Right atrium auricular region (tissue), 2 donors: Measurements from ENCODE around the gene C5orf58. TPM values are rescaled to one million over a fixed set of nuclear protein-coding genes. Genes with fewer than 3 reads are reported as not detected.

Source experiments
- DNase-seq: peaks from one replicate; pipeline ENCODE4 v3.0.0-alpha.2; 2019; ENCODE audit warnings: low spot score
- H3K27ac ChIP-seq, 2 donors: fragments of 200-600 bp; sonication (generic); 1 replicate in 1 of 2; 2 replicates in 1 of 2; pipeline ENCODE4 v1.5.1; 2016 to 2019
- H3K27me3 ChIP-seq, 2 donors: fragments of 200-600 bp; sonication (generic); one replicate each; pipeline versions ENCODE4 v1.5.1 to v1.6.0; 2017 to 2019
- H3K36me3 ChIP-seq: fragments of 200-600 bp; sonication (generic); one replicate; pipeline ENCODE4 v1.5.1; 2016
- H3K4me1 ChIP-seq, 2 donors: fragments of 200-600 bp; sonication (generic); one replicate each; pipeline versions ENCODE4 v1.5.1 to v1.6.0; 2017 to 2019
- H3K4me3 ChIP-seq, 2 donors: fragments of 200-600 bp; sonication (generic); 1 replicate in 1 of 2; 2 replicates in 1 of 2; pipeline ENCODE4 v1.5.1; 2017 to 2019; ENCODE audit warnings: mild to moderate bottlenecking in 1 of 2, moderate library complexity in 1 of 2
- H3K9me3 ChIP-seq, 2 donors: fragments of 200-600 bp; sonication (generic); one replicate each; pipeline ENCODE4 v1.5.1; 2019
- total RNA-seq, 2 donors: library from RNA; depleted of rRNA; stranded (reverse); fragments of >200 nt; gene quantifications; one replicate each; pipeline ENCODE4 v1.1.0, GENCODE V29; 2016
- TF ChIP-seq, protein P1 (sequence below), 2 donors: fragments of 200-600 bp; sonication (generic); IDR thresholded peaks; one replicate each; pipeline ENCODE4 v1.5.1; 2019; ENCODE audit warnings: antibody characterized with exemption in 2 of 2

Gene C5orf58
- total RNA-seq: not detected

GRCh38 chr5:170232786-170233185 is at the start of gene C5orf58:
TSS of gene C5orf58 (plus strand) at chr5:170232985. CDS start at chr5:170234977, 1,992 bp downstream.
- DNase-seq: no peak
- no peaks in the 10 kb centered on the region for H3K36me3 ChIP-seq
- no peak within 1 kb of the TSS for H3K4me3 ChIP-seq
- no peaks in the 10 kb centered on the region for H3K9me3 ChIP-seq
- TF ChIP-seq, protein P1, sequence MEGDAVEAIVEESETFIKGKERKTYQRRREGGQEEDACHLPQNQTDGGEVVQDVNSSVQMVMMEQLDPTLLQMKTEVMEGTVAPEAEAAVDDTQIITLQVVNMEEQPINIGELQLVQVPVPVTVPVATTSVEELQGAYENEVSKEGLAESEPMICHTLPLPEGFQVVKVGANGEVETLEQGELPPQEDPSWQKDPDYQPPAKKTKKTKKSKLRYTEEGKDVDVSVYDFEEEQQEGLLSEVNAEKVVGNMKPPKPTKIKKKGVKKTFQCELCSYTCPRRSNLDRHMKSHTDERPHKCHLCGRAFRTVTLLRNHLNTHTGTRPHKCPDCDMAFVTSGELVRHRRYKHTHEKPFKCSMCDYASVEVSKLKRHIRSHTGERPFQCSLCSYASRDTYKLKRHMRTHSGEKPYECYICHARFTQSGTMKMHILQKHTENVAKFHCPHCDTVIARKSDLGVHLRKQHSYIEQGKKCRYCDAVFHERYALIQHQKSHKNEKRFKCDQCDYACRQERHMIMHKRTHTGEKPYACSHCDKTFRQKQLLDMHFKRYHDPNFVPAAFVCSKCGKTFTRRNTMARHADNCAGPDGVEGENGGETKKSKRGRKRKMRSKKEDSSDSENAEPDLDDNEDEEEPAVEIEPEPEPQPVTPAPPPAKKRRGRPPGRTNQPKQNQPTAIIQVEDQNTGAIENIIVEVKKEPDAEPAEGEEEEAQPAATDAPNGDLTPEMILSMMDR (IDR thresholded peaks at IDR 0.05): no peak
- no peaks in the 10 kb centered on the region for H3K27me3 ChIP-seq
- no peak within 1 kb of the TSS for H3K27ac ChIP-seq
- H3K4me1 ChIP-seq: no peaks in the 10 kb centered on the region

DNA sequence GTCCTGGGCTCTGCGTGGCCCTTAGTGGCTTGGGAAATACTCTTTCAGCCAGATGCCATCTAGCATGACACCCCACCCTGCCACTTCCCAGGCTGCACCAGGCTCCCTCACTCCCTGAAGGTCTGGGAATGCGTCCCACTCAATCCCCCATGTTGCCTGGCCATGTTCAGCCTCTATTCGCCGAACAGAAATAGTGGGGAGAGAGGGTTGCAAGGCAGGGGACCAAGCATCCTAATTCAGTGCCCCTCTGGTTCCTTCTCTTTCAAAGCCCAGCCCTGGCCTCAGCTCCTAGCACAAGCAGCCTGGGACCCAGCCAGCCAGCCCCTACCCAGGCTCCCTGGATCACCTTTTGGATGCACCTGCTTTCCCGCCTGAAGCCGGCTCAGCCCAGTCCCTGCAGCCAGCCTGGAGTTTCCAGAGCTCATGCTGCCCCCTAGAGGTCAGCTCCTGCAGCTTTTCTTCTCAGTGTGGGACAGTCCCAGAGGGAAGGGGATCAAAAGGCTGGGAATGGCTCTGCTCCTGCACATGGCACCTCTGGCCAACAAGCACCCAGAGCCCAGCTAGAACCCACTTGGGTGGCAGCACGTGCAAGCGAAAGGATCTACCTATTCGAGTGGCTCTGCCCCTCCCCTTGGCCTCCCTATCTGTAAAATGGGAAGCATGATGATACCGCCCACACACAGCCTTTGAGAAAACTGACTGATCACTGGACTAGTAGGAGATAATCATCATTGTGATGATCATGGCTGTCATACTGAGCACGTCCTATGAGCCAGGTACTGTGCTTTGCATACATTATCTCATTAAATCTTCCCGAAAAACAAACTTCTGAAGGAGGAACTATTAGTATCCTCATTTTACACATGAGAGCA is 48.7 kb upstream of the C5orf58 start:
- no peak overlapping the region for H3K27ac ChIP-seq
- DNase-seq: peak; percentile 61
- H3K9me3 ChIP-seq: no peaks in the 10 kb centered on the region
- H3K27me3 ChIP-seq: no peaks in the 10 kb centered on the region
- TF ChIP-seq, protein P1 (IDR thresholded peaks at IDR 0.05): peak; percentile 68 to 80
- no peaks in the 10 kb centered on the region for H3K4me1 ChIP-seq
- no peaks in the 10 kb centered on the region for H3K36me3 ChIP-seq
- no peak overlapping the region for H3K4me3 ChIP-seq

DNA sequence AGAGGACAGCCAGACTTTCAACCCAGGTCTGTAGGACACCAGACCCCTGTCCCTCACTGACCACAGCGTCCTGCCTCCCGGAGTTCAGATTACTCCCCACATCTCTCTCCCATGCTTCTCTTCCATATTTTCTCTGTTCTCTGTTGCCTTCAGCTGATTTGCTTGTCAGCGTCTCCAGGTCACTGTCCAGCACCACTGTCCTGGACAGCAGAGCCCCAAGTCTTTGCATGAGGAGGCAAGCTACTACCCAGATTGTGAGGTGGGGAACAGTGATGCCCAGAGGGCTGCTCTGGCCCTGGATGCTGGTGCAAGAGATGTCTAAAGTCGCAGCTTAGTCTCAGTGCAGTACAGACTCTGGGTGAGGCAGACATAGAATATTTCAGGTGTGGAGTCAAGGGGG is 48.0 kb upstream of the C5orf58 start:
- DNase-seq: no peak
- Histone ChIP-seq H3K27me3 (no peaks in the 10 kb centered on the region), H3K9me3 (no peaks in the 10 kb centered on the region), H3K4me1 (no peaks in the 10 kb centered on the region), H3K36me3 (no peaks in the 10 kb centered on the region), H3K27ac (no peak overlapping the region), H3K4me3 (no peak overlapping the region)
- TF ChIP-seq, protein P1 (IDR thresholded peaks at IDR 0.05): no peak

GRCh38 chr5:170186156-170186555 is 46.6 kb upstream of the C5orf58 start:
- no peak for DNase-seq
- TF ChIP-seq, protein P1 (IDR thresholded peaks at IDR 0.05): no peak
- H3K4me1 ChIP-seq: no peaks in the 10 kb centered on the region
- no peaks in the 10 kb centered on the region for H3K9me3 ChIP-seq
- no peak overlapping the region for H3K4me3 ChIP-seq
- no peak overlapping the region for H3K27ac ChIP-seq
- no peaks in the 10 kb centered on the region for H3K27me3 ChIP-seq
- H3K36me3 ChIP-seq: no peaks in the 10 kb centered on the region

- TF ChIP-seq, protein P1 (IDR thresholded peaks at IDR 0.05): no peak
- Histone ChIP-seq H3K27me3 (no peaks in the 10 kb centered on the region), H3K4me3 (no peak overlapping the region), H3K36me3 (no peaks in the 10 kb centered on the region), H3K27ac (no peak overlapping the region), H3K9me3 (no peaks in the 10 kb centered on the region), H3K4me1 (no peaks in the 10 kb centered on the region)
- DNase-seq: no peak
Observed at GRCh38 chr5:170186856-170187255, 45.9 kb upstream of the C5orf58 start.
